Fibroblast of lung (primary cell): ENCODE results near the gene SLC39A1.

Experiments used
- CTCF ChIP-seq, 2 donors: IDR thresholded peaks in 1 of 2; conservative IDR thresholded peaks in 1 of 2; 1 replicate in 1 of 2; 2 replicates in 1 of 2; pipeline ENCODE4 v1.5.1; 2011 to 2012; ENCODE audit warnings: low read length in 2 of 2, control low read depth in 1 of 2, inconsistent platforms in 1 of 2, low read depth in 1 of 2, mild to moderate bottlenecking in 1 of 2
- EZH2 ChIP-seq: IDR thresholded peaks from 2 replicates; pipeline ENCODE4 v1.5.1; 2012; ENCODE audit warnings: low read length, control low read depth, mild to moderate bottlenecking; ENCODE audit errors: missing control alignments

GRCh38 chr1:153956997-153957715 lies 6.2 kb downstream of the SLC39A1 start:
- TF ChIP-seq CTCF (conservative IDR thresholded peaks at IDR 0.05 in 1 of 2, IDR thresholded peaks at IDR 0.05 in 1 of 2; ENCODE audit: low read depth in 1 of 2, low read length in 2 of 2) (no peak), EZH2 (no peak)
